Osteoblast (primary cell): Measurements from ENCODE around the gene DIS3L2. TPM values are rescaled to one million over a fixed set of nuclear protein-coding genes. Genes with fewer than 3 reads are reported as not detected.

Experiments
- DNase-seq: peaks from one replicate; pipeline ENCODE4 v3.0.0; 2011; ENCODE audit warnings: low spot score, mixed read lengths; ENCODE audit not compliant: insufficient read length; ENCODE audit errors: missing footprints
- H2AFZ ChIP-seq: 2 replicates; pipeline ENCODE4 v1.6.0; 2011; ENCODE audit warnings: mild to moderate bottlenecking, low read length
- H3K27ac ChIP-seq: 2 replicates; pipeline ENCODE4 v1.5.1; 2011; ENCODE audit warnings: mild to moderate bottlenecking, low read depth, low read length, moderate library complexity
- H3K27me3 ChIP-seq: 2 replicates; pipeline ENCODE4 v1.6.0; 2012; ENCODE audit warnings: mild to moderate bottlenecking, control low read depth, inconsistent platforms, low read length, moderate library complexity; ENCODE audit not compliant: insufficient read depth
- H3K36me3 ChIP-seq: 2 replicates; pipeline ENCODE4 v1.5.1; 2011; ENCODE audit warnings: mild to moderate bottlenecking, low read length, control low read depth, moderate library complexity; ENCODE audit not compliant: insufficient read depth
- H3K4me1 ChIP-seq: 2 replicates; pipeline ENCODE4 v1.5.1; 2011; ENCODE audit warnings: mild to moderate bottlenecking, low read length, control low read depth, moderate library complexity; ENCODE audit not compliant: insufficient read depth
- H3K4me2 ChIP-seq: 2 replicates; pipeline ENCODE4 v1.6.0; 2011; ENCODE audit warnings: mild to moderate bottlenecking, low read length; ENCODE audit not compliant: insufficient read depth
- H3K4me3 ChIP-seq: fragments of 200-600 bp; sonication (generic); 3 replicates; pipeline ENCODE4 v1.5.1; 2012; ENCODE audit warnings: mild to moderate bottlenecking, low read length, inconsistent platforms; ENCODE audit not compliant: insufficient read depth
- H3K79me2 ChIP-seq: 2 replicates; pipeline ENCODE4 v1.6.0; 2012; ENCODE audit warnings: mild to moderate bottlenecking, low read length, control low read depth, inconsistent platforms; ENCODE audit not compliant: insufficient read depth
- H3K9me3 ChIP-seq: 2 replicates; pipeline ENCODE4 v1.5.1; 2011; ENCODE audit warnings: low read depth, low read length, control low read depth
- H4K20me1 ChIP-seq: 2 replicates; pipeline ENCODE4 v1.6.0; 2012; ENCODE audit warnings: mild to moderate bottlenecking, low read length, control low read depth; ENCODE audit not compliant: insufficient read depth
- CTCF ChIP-seq: IDR thresholded peaks from 2 replicates; pipeline ENCODE4 v1.5.1; 2011; ENCODE audit warnings: mild to moderate bottlenecking, low read depth, low read length, moderate library complexity; ENCODE audit errors: extremely low read depth
- total RNA-seq: library from RNA; depleted of rRNA; stranded (reverse); fragments of >200 nt; gene quantifications from 2 replicates; pipeline ENCODE4 v1.2.3, GENCODE V29; 2012

Gene DIS3L2
- total RNA-seq, 1 donor = 28.2 TPM

- peaks cover 38% of the 10 kb centered on the region for H4K20me1 ChIP-seq
- H3K4me2 ChIP-seq = no peak overlapping the region
- H3K36me3 ChIP-seq = no peaks in the 10 kb centered on the region
- no peak for TF ChIP-seq CTCF
- no peak overlapping the region for H3K4me3 ChIP-seq
- no peaks in the 10 kb centered on the region for H3K4me1 ChIP-seq
- H3K27ac ChIP-seq = no peak overlapping the region
- H3K27me3 ChIP-seq = no peaks in the 10 kb centered on the region
- H2AFZ ChIP-seq = no peak overlapping the region
- DNase-seq = no peak
- H3K9me3 ChIP-seq = no peaks in the 10 kb centered on the region
- H3K79me2 ChIP-seq = peaks cover 59% of the 10 kb centered on the region
Measured at GRCh38 chr2:232001073-232001472, 39.6 kb downstream of the DIS3L2 start.

- DNase-seq = no peak
- Histone ChIP-seq H3K79me2 (peaks cover 51% of the 10 kb centered on the region), H4K20me1 (peaks cover 24% of the 10 kb centered on the region), H3K27me3 (no peaks in the 10 kb centered on the region), H3K4me1 (peaks cover 14% of the 10 kb centered on the region), H2AFZ (no peak overlapping the region), H3K9me3 (no peaks in the 10 kb centered on the region), H3K4me3 (no peak overlapping the region), H3K36me3 (no peaks in the 10 kb centered on the region), H3K4me2 (no peak overlapping the region), H3K27ac (no peak overlapping the region)
- TF ChIP-seq CTCF = no peak
Measured at GRCh38 chr2:232006253-232006652, 44.7 kb downstream of the DIS3L2 start.

GRCh38 chr2:232008907-232009638 lies 47.6 kb downstream of the DIS3L2 start:
- H3K27ac ChIP-seq = peak overlapping the region; percentile 31
- H3K36me3 ChIP-seq = no peaks in the 10 kb centered on the region
- peaks cover 26% of the 10 kb centered on the region for H3K4me1 ChIP-seq
- no peak overlapping the region for H2AFZ ChIP-seq
- peaks cover 42% of the 10 kb centered on the region for H3K79me2 ChIP-seq
- DNase-seq = no peak
- no peak overlapping the region for H3K4me2 ChIP-seq
- no peaks in the 10 kb centered on the region for H3K9me3 ChIP-seq
- no peak overlapping the region for H3K4me3 ChIP-seq
- no peaks in the 10 kb centered on the region for H3K27me3 ChIP-seq
- no peak for TF ChIP-seq CTCF
- H4K20me1 ChIP-seq = peaks cover 28% of the 10 kb centered on the region

GRCh38 chr2:232009639-232010274 lies 48.2 kb downstream of the DIS3L2 start:
- no peak overlapping the region for H3K4me2 ChIP-seq

More at GRCh38 chr2:232009639-232010274, 48.2 kb downstream of the DIS3L2 start:
- peaks cover 35% of the 10 kb centered on the region for H4K20me1 ChIP-seq
- DNase-seq = no peak
- H3K4me1 ChIP-seq = peaks cover 31% of the 10 kb centered on the region
- H3K27ac ChIP-seq = peak overlapping the region; percentile 31
- H3K36me3 ChIP-seq = no peaks in the 10 kb centered on the region
- no peak overlapping the region for H2AFZ ChIP-seq
- H3K27me3 ChIP-seq = no peaks in the 10 kb centered on the region
- H3K4me3 ChIP-seq = no peak overlapping the region
- no peaks in the 10 kb centered on the region for H3K9me3 ChIP-seq
- H3K79me2 ChIP-seq = peaks cover 40% of the 10 kb centered on the region
- no peak for TF ChIP-seq CTCF
